ENCODE results near the gene PRG2. TPM values are rescaled to one million over a fixed set of nuclear protein-coding genes. Genes with fewer than 3 reads are reported as not detected.

Gene PRG2
- total RNA-seq, 4 donors from 2014 or later: not detected

DNA sequence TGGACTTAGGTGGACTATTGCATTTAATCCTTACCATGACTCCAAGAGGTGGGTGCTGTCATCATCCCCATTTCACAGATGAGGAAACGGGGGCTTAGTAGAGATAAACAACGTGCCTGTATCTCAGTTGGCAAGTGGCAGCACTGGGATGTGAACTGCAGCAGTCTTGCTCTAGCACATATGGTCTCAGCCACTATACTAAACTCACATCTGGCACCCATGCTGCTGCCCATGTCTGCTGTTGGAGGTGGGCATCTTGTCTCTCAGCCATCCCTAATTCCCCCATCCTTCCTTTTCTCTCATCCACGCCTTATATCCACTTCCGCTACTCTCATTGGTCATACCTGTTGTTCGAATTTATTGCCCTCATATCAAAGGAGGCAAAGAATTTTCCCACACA is 13.3 kb downstream of the PRG2 start:
- no peak overlapping the region for H3K4me3 ChIP-seq
- no peaks in the 10 kb centered on the region for H3K9me3 ChIP-seq
- TF ChIP-seq CTCF (IDR thresholded peaks at IDR 0.05 in 4 of 5, conservative IDR thresholded peaks at IDR 0.05 in 1 of 5) (no peak), POLR2A (IDR thresholded peaks at IDR 0.05) (no peak)
- intact Hi-C loops (cut with DNase I; ENCODE audit: low total_unique reads) (no loop called here), in situ Hi-C loops (cut with MboI; ENCODE audit: low sequenced_read_pairs in 4 of 4) (no loop called here)
- ATAC-seq: no peak
- H3K36me3 ChIP-seq: no peaks in the 10 kb centered on the region
- no peak for DNase-seq
- no peaks in the 10 kb centered on the region for H3K4me1 ChIP-seq
- H3K27me3 ChIP-seq: no peaks in the 10 kb centered on the region
- H3K27ac ChIP-seq: no peak overlapping the region

GRCh38 chr11:57376095-57377090 is 14.1 kb downstream of the PRG2 start:
- Histone ChIP-seq H3K36me3 (no peaks in the 10 kb centered on the region), H3K27ac (no peak overlapping the region), H3K4me1 (no peaks in the 10 kb centered on the region), H3K9me3 (no peaks in the 10 kb centered on the region), H3K27me3 (no peaks in the 10 kb centered on the region), H3K4me3 (no peak overlapping the region)
- ATAC-seq (no peak), DNase-seq (no peak)
- intact Hi-C loops (cut with DNase I; ENCODE audit: low total_unique reads): no loop called here
- in situ Hi-C loops (cut with MboI; ENCODE audit: low sequenced_read_pairs in 4 of 4): no loop called here
- TF ChIP-seq CTCF (IDR thresholded peaks at IDR 0.05 in 4 of 5, conservative IDR thresholded peaks at IDR 0.05 in 1 of 5): no peak

GRCh38 chr11:57375490-57375889 is 15.0 kb downstream of the PRG2 start:
- DNase-seq: no peak
- Histone ChIP-seq H3K27me3 (no peaks in the 10 kb centered on the region), H3K9me3 (no peaks in the 10 kb centered on the region), H3K4me1 (no peaks in the 10 kb centered on the region), H3K4me3 (no peak overlapping the region), H3K27ac (no peak overlapping the region), H3K36me3 (no peaks in the 10 kb centered on the region)
- no peak for ATAC-seq
- intact Hi-C loops (cut with DNase I; ENCODE audit: low total_unique reads) (no loop called here), in situ Hi-C loops (cut with MboI; ENCODE audit: low sequenced_read_pairs in 4 of 4) (no loop called here)
- TF ChIP-seq POLR2A (IDR thresholded peaks at IDR 0.05) (no peak), CTCF (IDR thresholded peaks at IDR 0.05 in 4 of 5, conservative IDR thresholded peaks at IDR 0.05 in 1 of 5) (no peak)

GRCh38 chr11:57374966-57375365 is 15.5 kb downstream of the PRG2 start:
- H3K27me3 ChIP-seq: no peaks in the 10 kb centered on the region
- H3K27ac ChIP-seq: no peak overlapping the region
- H3K36me3 ChIP-seq: no peaks in the 10 kb centered on the region
- DNase-seq: no peak
- TF ChIP-seq POLR2A (IDR thresholded peaks at IDR 0.05) (no peak), CTCF (IDR thresholded peaks at IDR 0.05 in 4 of 5, conservative IDR thresholded peaks at IDR 0.05 in 1 of 5) (no peak)
- no peaks in the 10 kb centered on the region for H3K9me3 ChIP-seq
- intact Hi-C loops (cut with DNase I; ENCODE audit: low total_unique reads) (no loop called here), in situ Hi-C loops (cut with MboI; ENCODE audit: low sequenced_read_pairs in 4 of 4) (loop anchor here in 2 of 4 donors (25.0 kb wide), 2 partner anchors 263 to 538 kb away; no protein-coding TSS in a partner anchor)
- no peak for ATAC-seq
- no peak overlapping the region for H3K4me3 ChIP-seq
- H3K4me1 ChIP-seq: no peaks in the 10 kb centered on the region
